Measurements from ENCODE around the gene FCER1G.
A peak's percentile ranks its signal among the peaks of the same experiment; 100 is the strongest.

FCER1G gene

DNA sequence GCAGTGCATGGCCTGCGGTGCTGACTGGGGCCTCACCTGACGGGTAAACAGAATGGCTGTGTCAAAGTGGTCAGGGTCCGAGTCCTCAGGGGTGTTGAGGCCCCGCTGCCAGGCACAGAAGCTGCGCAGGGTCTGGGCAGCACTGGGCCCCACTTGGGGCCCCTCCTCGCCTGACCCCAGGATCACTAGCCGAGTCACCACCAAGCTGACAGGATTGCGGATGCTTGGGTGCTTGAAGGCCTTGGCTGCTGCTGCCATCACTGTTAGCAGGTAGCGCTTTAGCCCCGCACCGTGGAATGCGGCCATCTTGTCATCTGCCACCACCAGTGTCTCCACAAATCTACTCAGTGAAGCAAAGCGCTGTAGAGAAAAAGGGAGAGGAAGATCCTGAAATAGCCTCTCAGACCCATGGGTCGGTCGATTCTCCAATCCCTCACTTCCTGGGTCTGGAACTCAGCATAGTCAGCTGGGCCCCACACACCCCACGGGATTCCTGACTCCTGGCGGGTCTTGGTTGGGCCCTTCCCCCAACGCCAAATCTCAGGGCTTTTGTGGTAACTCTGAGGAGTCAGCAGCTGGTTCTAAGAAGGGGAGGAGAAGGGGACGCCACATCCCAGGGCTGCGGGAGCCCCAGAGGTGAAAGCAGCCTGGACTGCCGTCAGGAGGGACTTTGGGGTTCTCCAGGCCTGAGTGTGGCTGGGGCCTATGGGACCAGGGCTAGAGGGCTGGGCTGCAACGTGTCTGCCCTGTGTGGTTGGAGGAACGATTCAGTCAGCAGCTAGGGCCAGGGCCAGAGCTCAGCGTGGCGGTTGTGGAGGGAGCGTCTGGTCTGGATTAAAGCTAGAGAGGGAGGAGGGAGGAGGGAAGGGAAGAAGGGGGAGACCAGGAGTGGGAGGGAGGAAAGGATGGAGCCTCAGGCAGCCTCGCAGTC is 18.3 kb upstream of the FCER1G start:
- Histone ChIP-seq H3K36me3 (ENCODE audit: control insufficient read depth, insufficient read depth, low read length) (no peaks in the 10 kb centered on the region), H3K4me3 (ENCODE audit: insufficient read depth, low read depth, low read length) (peak overlapping the region; percentile 16), H3K27ac (ENCODE audit: insufficient read depth, low read depth, low read length, poor library complexity, severe bottlenecking) (peak overlapping the region; percentile 40), H3K27me3 (ENCODE audit: control insufficient read depth, insufficient read depth, low read length, poor library complexity, severe bottlenecking) (no peaks in the 10 kb centered on the region), H3K9me3 (ENCODE audit: control insufficient read depth, low read length) (no peaks in the 10 kb centered on the region), H3K4me1 (ENCODE audit: control insufficient read depth, insufficient read depth, low read length) (peaks cover 54% of the 10 kb centered on the region)
- 70 to 72% methylated on average over 27 of the region's 27 CpGs for WGBS, 2 experiments

DNA sequence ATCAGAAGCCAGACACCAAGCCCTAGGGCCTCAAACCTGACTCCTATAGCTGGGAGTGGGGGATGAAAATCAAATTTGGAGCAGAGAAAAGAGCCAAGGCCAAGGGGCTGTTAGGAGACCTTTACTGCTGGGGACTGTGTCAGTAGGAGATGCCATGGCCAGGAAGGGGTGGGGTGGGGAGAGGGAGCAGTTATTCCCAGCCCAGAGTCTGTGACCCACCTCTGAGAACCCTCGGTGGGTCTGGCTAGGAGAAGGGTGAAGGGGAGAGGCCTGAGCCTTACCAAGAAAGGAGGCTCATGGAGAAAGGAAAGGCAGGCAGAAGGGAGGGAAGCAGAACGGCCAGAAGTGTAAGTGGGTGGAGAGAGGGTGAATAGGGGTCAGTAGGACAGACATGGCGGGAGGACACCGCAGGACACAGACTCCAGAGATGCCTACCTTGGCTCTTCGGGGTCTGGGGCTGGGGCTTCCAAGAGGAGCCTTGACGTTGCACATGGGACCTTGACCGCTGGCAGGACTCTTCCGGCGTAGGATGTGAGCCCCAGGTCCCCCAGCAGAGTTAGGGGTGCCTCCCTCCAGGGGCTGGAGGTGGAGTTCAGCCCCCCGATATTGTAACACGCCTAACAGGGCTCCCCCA is 17.4 kb upstream of the FCER1G start:
- H3K27me3 ChIP-seq (ENCODE audit: control insufficient read depth, insufficient read depth, low read length, poor library complexity, severe bottlenecking), result no peaks in the 10 kb centered on the region
- H3K36me3 ChIP-seq (ENCODE audit: control insufficient read depth, insufficient read depth, low read length), result no peaks in the 10 kb centered on the region
- H3K4me1 ChIP-seq (ENCODE audit: control insufficient read depth, insufficient read depth, low read length), result peaks cover 54% of the 10 kb centered on the region
- WGBS, 2 experiments, result 86 to 87% methylated on average over 11 of the region's 11 CpGs
- H3K4me3 ChIP-seq (ENCODE audit: insufficient read depth, low read depth, low read length), result peak overlapping the region; percentile 7
- H3K27ac ChIP-seq (ENCODE audit: insufficient read depth, low read depth, low read length, poor library complexity, severe bottlenecking), result no peak overlapping the region
- no peaks in the 10 kb centered on the region for H3K9me3 ChIP-seq (ENCODE audit: control insufficient read depth, low read length)

DNA sequence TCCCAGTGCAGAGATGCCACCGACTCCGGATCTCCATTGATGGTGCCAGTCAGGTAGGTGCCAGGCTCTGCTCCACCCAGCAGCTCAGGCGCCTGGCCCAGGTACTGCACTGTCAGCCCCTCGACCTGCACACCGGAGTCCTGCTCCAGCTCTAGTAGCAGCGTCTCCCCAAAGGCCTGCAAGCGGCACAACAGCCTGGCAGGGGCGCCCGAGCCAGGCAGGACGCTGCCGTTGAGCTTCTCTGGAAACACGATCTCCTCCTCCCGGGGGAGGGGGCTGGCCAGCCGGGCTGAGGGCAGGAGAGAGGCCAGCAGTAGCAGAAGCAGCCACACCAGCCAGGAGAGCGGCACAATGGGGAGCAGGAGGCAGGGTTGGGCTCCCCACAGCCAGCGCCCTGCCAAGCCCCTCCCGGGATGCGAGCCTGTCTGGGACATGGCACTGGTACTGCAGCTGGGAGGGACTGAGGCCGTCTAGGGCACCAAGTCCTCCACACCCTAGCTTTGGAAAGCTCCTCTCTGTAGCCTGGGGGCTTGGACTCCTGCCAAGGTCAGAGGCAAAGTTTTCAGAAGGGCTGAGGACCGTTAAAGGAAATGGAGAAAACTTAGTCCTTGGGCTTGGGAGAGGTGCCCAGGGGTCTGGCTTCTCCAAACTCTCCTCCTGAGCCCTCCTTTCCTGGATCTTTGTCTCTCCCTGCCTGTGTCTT is 16.8 kb upstream of the FCER1G start:
- H3K27me3 ChIP-seq (ENCODE audit: control insufficient read depth, insufficient read depth, low read length, poor library complexity, severe bottlenecking), result no peaks in the 10 kb centered on the region
- peak overlapping the region; percentile 7 for H3K4me3 ChIP-seq (ENCODE audit: insufficient read depth, low read depth, low read length)
- peaks cover 54% of the 10 kb centered on the region for H3K4me1 ChIP-seq (ENCODE audit: control insufficient read depth, insufficient read depth, low read length)
- H3K27ac ChIP-seq (ENCODE audit: insufficient read depth, low read depth, low read length, poor library complexity, severe bottlenecking), result no peak overlapping the region
- H3K36me3 ChIP-seq (ENCODE audit: control insufficient read depth, insufficient read depth, low read length), result no peaks in the 10 kb centered on the region
- no peaks in the 10 kb centered on the region for H3K9me3 ChIP-seq (ENCODE audit: control insufficient read depth, low read length)
- WGBS, 2 experiments, result 23 to 25% methylated on average over 20 of the region's 20 CpGs

DNA sequence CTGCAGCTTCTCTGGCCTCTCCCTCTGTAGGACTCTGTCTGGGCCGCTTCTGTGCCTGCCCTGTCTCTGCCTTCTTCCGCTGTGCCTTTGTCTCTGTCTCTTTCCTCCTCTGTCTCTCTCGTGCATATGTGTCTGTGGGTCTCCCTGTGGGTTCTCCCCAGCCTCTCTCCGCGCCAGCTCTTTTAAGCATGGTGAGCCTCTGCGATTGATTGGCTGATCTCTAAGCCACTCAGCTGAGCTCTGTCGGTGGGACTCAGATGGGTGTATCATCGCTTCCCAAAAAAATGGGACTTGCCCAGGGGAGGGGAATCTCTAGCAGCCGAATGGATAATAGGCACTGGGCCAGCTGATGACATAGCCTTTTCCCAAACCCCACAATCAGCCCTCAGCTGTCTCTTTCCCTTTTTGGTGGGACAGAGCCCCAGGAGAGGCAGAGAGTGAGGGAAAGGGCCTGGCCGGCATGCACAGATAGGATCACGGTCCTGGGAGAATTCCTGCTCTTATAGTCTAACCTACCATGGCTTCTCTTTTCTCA is 16.1 kb upstream of the FCER1G start, which contains the start of gene ADAMTS4:
TSS of gene ADAMTS4 (minus strand) at position 158 of the 535 bp plus-strand sequence. CDS start 427 bp downstream, outside the sequence.
- H3K27me3 ChIP-seq (ENCODE audit: control insufficient read depth, insufficient read depth, low read length, poor library complexity, severe bottlenecking), result no peaks in the 10 kb centered on the region
- 48 to 56% methylated on average over 11 of the region's 11 CpGs for WGBS, 2 experiments
- H3K27ac ChIP-seq (ENCODE audit: insufficient read depth, low read depth, low read length, poor library complexity, severe bottlenecking), result peak within 1 kb of the TSS; percentile 58
- H3K9me3 ChIP-seq (ENCODE audit: control insufficient read depth, low read length), result no peaks in the 10 kb centered on the region
- peak within 1 kb of the TSS; percentile 7 for H3K4me3 ChIP-seq (ENCODE audit: insufficient read depth, low read depth, low read length)
- peaks cover 54% of the 10 kb centered on the region for H3K4me1 ChIP-seq (ENCODE audit: control insufficient read depth, insufficient read depth, low read length)
- peaks cover 3% of the 10 kb centered on the region for H3K36me3 ChIP-seq (ENCODE audit: control insufficient read depth, insufficient read depth, low read length)

DNA sequence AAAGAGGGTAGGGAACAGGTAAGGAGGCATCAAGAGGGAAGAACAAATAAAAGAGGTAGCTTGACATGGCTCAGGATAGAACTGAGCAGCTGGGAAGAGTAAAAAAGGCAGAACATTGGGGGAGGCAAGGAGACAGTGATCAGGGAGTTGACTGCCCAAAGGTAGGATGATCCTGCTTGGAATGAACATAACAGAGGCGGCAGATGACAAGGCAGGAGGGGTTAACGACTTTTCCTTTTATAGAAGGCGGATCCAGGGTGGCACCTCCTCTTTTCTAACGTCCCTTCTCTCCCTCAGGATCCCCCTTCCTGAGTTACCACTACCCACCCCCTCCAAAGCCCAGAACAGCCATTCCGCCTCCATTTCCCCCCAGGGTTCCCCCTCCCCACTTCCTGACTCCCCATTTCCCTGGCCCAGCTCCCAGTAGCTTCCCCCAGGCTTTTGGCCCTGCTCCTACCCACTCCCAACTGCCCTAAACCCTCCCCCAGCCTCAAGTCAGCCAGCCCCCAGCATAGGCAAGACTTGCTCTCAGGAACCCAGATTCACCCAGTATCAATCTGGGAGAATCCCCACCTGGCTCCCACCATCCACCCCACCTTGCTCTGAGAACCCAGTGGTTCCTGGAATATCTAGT is 15.5 kb upstream of the FCER1G start:
- H3K27me3 ChIP-seq (ENCODE audit: control insufficient read depth, insufficient read depth, low read length, poor library complexity, severe bottlenecking), result no peaks in the 10 kb centered on the region
- no peak overlapping the region for H3K4me3 ChIP-seq (ENCODE audit: insufficient read depth, low read depth, low read length)
- H3K9me3 ChIP-seq (ENCODE audit: control insufficient read depth, low read length), result no peaks in the 10 kb centered on the region
- peaks cover 3% of the 10 kb centered on the region for H3K36me3 ChIP-seq (ENCODE audit: control insufficient read depth, insufficient read depth, low read length)
- peaks cover 54% of the 10 kb centered on the region for H3K4me1 ChIP-seq (ENCODE audit: control insufficient read depth, insufficient read depth, low read length)
- peak overlapping the region; percentile 58 for H3K27ac ChIP-seq (ENCODE audit: insufficient read depth, low read depth, low read length, poor library complexity, severe bottlenecking)
- 63 to 70% methylated on average over 5 of the region's 5 CpGs for WGBS, 2 experiments

DNA sequence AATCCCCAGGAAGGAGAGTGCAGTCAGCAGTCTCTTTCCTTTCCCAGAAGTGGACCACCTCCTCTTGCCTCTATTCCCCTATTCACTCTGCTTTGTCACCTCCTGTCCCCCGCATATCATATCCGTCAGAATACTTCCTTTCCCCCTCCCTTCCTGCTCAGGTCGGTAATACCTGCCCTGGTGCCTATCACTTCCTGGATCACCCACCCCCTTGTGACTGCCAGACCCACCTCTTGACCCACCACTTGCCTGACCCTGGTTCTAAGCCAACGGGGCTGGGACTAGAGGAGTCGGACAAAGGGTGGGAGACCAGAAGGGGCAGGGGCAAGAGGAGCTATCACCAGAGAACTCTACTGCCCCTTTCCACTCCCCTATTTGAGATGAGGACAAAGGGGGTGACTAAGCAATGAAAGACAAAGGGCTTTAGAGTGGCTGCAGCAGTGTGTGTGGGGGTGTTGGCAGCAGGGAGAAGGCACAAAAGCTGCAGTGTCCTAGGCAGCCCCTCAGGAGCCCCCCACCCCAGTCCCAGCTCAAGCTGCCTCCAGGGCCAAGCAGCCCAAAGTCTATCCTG is 14.6 kb upstream of the FCER1G start:
- Histone ChIP-seq H3K36me3 (ENCODE audit: control insufficient read depth, insufficient read depth, low read length) (peaks cover 8% of the 10 kb centered on the region), H3K4me3 (ENCODE audit: insufficient read depth, low read depth, low read length) (no peak overlapping the region), H3K4me1 (ENCODE audit: control insufficient read depth, insufficient read depth, low read length) (peaks cover 54% of the 10 kb centered on the region), H3K27me3 (ENCODE audit: control insufficient read depth, insufficient read depth, low read length, poor library complexity, severe bottlenecking) (no peaks in the 10 kb centered on the region), H3K9me3 (ENCODE audit: control insufficient read depth, low read length) (no peaks in the 10 kb centered on the region), H3K27ac (ENCODE audit: insufficient read depth, low read depth, low read length, poor library complexity, severe bottlenecking) (peak overlapping the region; percentile 52)
- WGBS, 2 experiments, result 65 to 70% methylated on average over 5 of the region's 5 CpGs

DNA sequence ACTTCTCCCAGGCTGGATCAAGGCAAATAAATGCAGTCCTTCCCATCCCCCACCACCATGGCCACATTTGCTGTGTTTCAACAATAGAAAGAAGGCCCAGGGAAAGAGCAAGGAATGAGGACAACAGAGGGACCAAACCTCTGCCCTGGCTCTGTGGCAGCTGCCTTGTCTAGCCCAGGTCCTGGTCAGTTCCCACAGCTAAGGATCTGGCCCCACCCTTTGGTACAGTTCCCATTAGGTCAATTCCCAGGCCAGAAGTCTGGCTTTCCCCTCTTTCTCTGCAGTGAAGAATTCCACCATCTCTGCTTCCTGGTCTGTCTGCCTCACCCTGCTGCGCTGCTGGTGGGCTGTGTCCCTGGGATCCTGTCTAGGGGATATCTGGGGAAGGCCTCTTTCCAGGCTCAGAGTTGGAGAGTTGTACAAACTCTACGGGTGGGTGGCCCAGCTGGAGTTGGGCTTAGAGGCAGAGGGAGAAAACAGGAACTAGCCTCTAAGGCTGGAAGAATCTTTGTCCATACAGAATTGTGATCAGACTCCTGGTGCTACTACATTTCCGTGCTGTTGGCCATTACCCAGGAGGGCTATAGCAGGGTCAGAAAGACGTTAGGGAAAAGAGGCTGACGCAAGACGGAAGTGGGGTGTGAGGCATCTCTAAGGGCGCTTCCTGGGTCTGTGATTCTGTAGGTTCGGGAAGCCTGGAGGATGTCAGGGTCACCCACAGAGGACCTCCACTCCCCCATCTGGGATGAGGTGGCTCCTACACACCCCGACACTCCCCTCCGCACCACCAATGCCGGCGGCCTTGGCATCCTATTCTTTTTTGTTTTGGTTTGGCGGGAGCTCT is 13.9 kb upstream of the FCER1G start:
- Histone ChIP-seq H3K27me3 (ENCODE audit: control insufficient read depth, insufficient read depth, low read length, poor library complexity, severe bottlenecking) (no peaks in the 10 kb centered on the region), H3K27ac (ENCODE audit: insufficient read depth, low read depth, low read length, poor library complexity, severe bottlenecking) (peak overlapping the region; percentile 81), H3K4me3 (ENCODE audit: insufficient read depth, low read depth, low read length) (no peak overlapping the region), H3K9me3 (ENCODE audit: control insufficient read depth, low read length) (no peaks in the 10 kb centered on the region), H3K4me1 (ENCODE audit: control insufficient read depth, insufficient read depth, low read length) (peaks cover 53% of the 10 kb centered on the region), H3K36me3 (ENCODE audit: control insufficient read depth, insufficient read depth, low read length) (peaks cover 11% of the 10 kb centered on the region)
- 88 to 89% methylated on average over 13 of the region's 13 CpGs for WGBS, 2 experiments

DNA sequence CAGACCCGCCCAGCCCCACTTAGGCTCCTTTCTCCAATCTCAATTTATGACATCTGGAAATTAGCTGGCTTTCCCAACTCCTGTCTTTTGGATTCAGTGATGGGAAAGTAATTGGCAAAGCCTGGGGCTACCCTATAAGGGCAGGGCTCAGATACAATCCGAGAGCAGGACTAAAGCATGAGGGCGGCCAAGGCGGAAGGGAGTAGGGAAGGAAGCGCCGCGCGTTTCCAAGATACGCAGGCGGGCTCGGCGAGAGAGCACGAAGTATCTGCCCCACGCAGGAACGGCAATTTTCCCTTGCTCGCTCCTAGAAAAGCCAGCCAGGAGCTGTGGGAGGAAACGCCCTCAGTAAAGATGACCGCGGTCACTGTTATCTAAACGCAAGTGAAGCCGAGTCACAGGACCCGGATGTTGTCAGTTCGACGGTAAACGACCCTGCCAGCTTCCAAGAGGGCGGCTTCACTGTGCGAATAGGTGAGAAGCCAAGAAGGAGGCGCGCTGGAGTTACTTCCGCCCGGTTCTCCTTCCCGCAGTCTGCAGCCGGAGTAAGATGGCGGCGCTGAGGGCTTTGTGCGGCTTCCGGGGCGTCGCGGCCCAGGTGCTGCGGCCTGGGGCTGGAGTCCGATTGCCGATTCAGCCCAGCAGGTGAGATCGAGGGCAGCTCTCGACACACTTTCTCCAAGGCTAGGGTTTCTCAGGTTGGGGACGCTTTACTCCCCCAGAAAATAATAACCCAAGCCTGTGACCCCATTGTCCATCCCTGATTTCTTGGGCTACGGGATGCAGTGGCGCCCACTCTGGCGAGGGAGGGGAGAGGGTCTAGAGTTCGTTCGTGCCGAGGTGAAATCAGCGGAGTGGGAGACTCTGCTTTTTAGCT is 13.0 kb upstream of the FCER1G start, which contains the start of gene NDUFS2:
TSS of gene NDUFS2 (plus strand) at position 532 of the 877 bp plus-strand sequence. CDS start at position 551, 19 bp downstream.
- Histone ChIP-seq H3K36me3 (ENCODE audit: control insufficient read depth, insufficient read depth, low read length) (peaks cover 19% of the 10 kb centered on the region), H3K27me3 (ENCODE audit: control insufficient read depth, insufficient read depth, low read length, poor library complexity, severe bottlenecking) (no peaks in the 10 kb centered on the region), H3K4me1 (ENCODE audit: control insufficient read depth, insufficient read depth, low read length) (peaks cover 45% of the 10 kb centered on the region), H3K4me3 (ENCODE audit: insufficient read depth, low read depth, low read length) (peak within 1 kb of the TSS; percentile 97), H3K27ac (ENCODE audit: insufficient read depth, low read depth, low read length, poor library complexity, severe bottlenecking) (peak within 1 kb of the TSS; percentile 81), H3K9me3 (ENCODE audit: control insufficient read depth, low read length) (no peaks in the 10 kb centered on the region)
- WGBS, 2 experiments, result 6 to 7% methylated on average over 53 of the region's 53 CpGs

Measured in ectodermal cell (in vitro differentiated cells).